ENCODE results near the gene TAB2. TPM values are rescaled to one million over a fixed set of nuclear protein-coding genes. Genes with fewer than 3 reads are reported as not detected.
"Not testable (repeated sequence)": the region's sequence is repeated elsewhere in the genome, so short reads cannot be mapped to it uniquely, and the experiment has no call there.

TAB2 gene
- total and polyA plus RNA-seq, 2 donors (not counting 3 experiments of a cell fraction or from before 2014, with no cell fraction given), result 26.0 to 37.4 TPM

GRCh38 chr6:149347067-149347466 is 29.6 kb downstream of the TAB2 start:
- ChIA-PET CTCF (interaction anchor here (1.0 to 1.3 kb wide), 3 partner anchors 9 to 13 kb away, joined by 3 to 6 read pairs (median 4); no protein-coding TSS in a partner anchor), POLR2A (no interaction called here)
- no peak for DNase-seq (ENCODE audit: low read depth, low spot score)
- no peak overlapping the region for H2AFZ ChIP-seq (ENCODE audit: low read depth, low read length)
- H4K20me1 ChIP-seq (replicated peaks; ENCODE audit: control insufficient read depth, extremely low read depth, insufficient read depth, low read length), result peaks cover 8% of the 10 kb centered on the region
- no peak overlapping the region for H3K9ac ChIP-seq (replicated peaks; ENCODE audit: extremely low read depth, insufficient read depth, low read length)
- dilution Hi-C loops (cut with MboI; ENCODE audit: extremely low pct_ligation_motif_present, low sequenced_read_pairs), result no loop called here
- no peak overlapping the region for H3K27ac ChIP-seq (ENCODE audit: insufficient read depth, low read depth, low read length)
- peaks cover 75% of the 10 kb centered on the region for H3K79me2 ChIP-seq (ENCODE audit: control insufficient read depth, insufficient read depth, low read length)
- H3K4me2 ChIP-seq (ENCODE audit: insufficient read depth, low read length), result no peak overlapping the region
- H3K4me3 ChIP-seq (replicated peaks in 1 of 3; ENCODE audit: insufficient read depth in 1 of 3, low read depth in 1 of 3, low read length in 3 of 3), result no peak overlapping the region
- no TSS peak for BruUV-seq (replicated peaks)
- intact Hi-C loops (cut with micrococcal nuclease), result no loop called here
- no peak for FAIRE-seq
- no peak for TF ChIP-seq POLR2AphosphoS5 (IDR thresholded peaks at IDR 0.05; ENCODE audit: insufficient read depth, low read depth, low read length)
- no peak for TF ChIP-seq EZH2 (IDR thresholded peaks at IDR 0.05; ENCODE audit: borderline replicate concordance, low read depth, low read length, severe bottlenecking)
- no peak for TF ChIP-seq POLR2A (IDR thresholded peaks at IDR 0.05; ENCODE audit: low read depth, low read length)
- no peak for TF ChIP-seq MAX (IDR thresholded peaks at IDR 0.05; ENCODE audit: insufficient read depth, insufficient read length)
- TF ChIP-seq FOS (IDR thresholded peaks at IDR 0.05; ENCODE audit: borderline replicate concordance, insufficient read depth, low read length), result no peak
- no peak for TF ChIP-seq CTCF (IDR thresholded peaks at IDR 0.05; ENCODE audit: extremely low read depth in 1 of 2, insufficient read depth in 1 of 2, low read depth in 1 of 2, low read length in 2 of 2)
- no peak for TF ChIP-seq GATA2 (IDR thresholded peaks at IDR 0.05; ENCODE audit: insufficient read depth, insufficient read length, low read depth, low read length)
- no peak for TF ChIP-seq MYC (IDR thresholded peaks at IDR 0.05; ENCODE audit: low read depth, low read length)
- TF ChIP-seq JUN (IDR thresholded peaks at IDR 0.05; ENCODE audit: borderline replicate concordance, insufficient read depth, insufficient read length, low read depth), result no peak
- H3K9me1 ChIP-seq (replicated peaks; ENCODE audit: control insufficient read depth, extremely low read depth, insufficient read depth, low read length), result no peaks in the 10 kb centered on the region
- no peaks in the 10 kb centered on the region for H3K9me3 ChIP-seq (replicated peaks; ENCODE audit: control insufficient read depth, insufficient read depth, low read length)
- H3K36me3 ChIP-seq (ENCODE audit: control insufficient read depth in 2 of 2, extremely low read depth in 1 of 2, insufficient read depth in 2 of 2, low read length in 2 of 2), result no peaks in the 10 kb centered on the region
- H3K27me3 ChIP-seq (ENCODE audit: control insufficient read depth in 2 of 2, insufficient read depth in 2 of 2, low read length in 2 of 2), result no peaks in the 10 kb centered on the region
- H3K4me1 ChIP-seq (ENCODE audit: control insufficient read depth, extremely low read depth, insufficient read depth, low read length), result no peaks in the 10 kb centered on the region

GRCh38 chr6:149349279-149349678 is 31.8 kb downstream of the TAB2 start:
- H3K27ac ChIP-seq (ENCODE audit: insufficient read depth, low read depth, low read length); FAIRE-seq; BruUV-seq (replicated peaks); intact Hi-C loops (cut with micrococcal nuclease); DNase-seq (ENCODE audit: low read depth, low spot score); H3K4me3 ChIP-seq (replicated peaks in 1 of 3; ENCODE audit: insufficient read depth in 1 of 3, low read depth in 1 of 3, low read length in 3 of 3); H3K27me3 ChIP-seq (ENCODE audit: control insufficient read depth in 2 of 2, insufficient read depth in 2 of 2, low read length in 2 of 2); dilution Hi-C loops (cut with MboI; ENCODE audit: extremely low pct_ligation_motif_present, low sequenced_read_pairs); H2AFZ ChIP-seq (ENCODE audit: low read depth, low read length); H3K36me3 ChIP-seq (ENCODE audit: control insufficient read depth in 2 of 2, extremely low read depth in 1 of 2, insufficient read depth in 2 of 2, low read length in 2 of 2); H3K4me1 ChIP-seq (ENCODE audit: control insufficient read depth, extremely low read depth, insufficient read depth, low read length); H3K4me2 ChIP-seq (ENCODE audit: insufficient read depth, low read length); H3K9ac ChIP-seq (replicated peaks; ENCODE audit: extremely low read depth, insufficient read depth, low read length); H3K9me1 ChIP-seq (replicated peaks; ENCODE audit: control insufficient read depth, extremely low read depth, insufficient read depth, low read length); H3K9me3 ChIP-seq (replicated peaks; ENCODE audit: control insufficient read depth, insufficient read depth, low read length): not testable (repeated sequence)
- ChIA-PET CTCF (interaction anchor here (0.9 kb wide), 1 partner anchor 23 kb away, joined by 3 read pairs; no protein-coding TSS in a partner anchor), POLR2A (interaction anchor here (0.7 kb wide), 1 partner anchor 15 kb away, joined by 6 read pairs; no protein-coding TSS in a partner anchor)
- H3K79me2 ChIP-seq (ENCODE audit: control insufficient read depth, insufficient read depth, low read length), result peaks cover 74% of the 10 kb centered on the region
- H4K20me1 ChIP-seq (replicated peaks; ENCODE audit: control insufficient read depth, extremely low read depth, insufficient read depth, low read length), result peaks cover 12% of the 10 kb centered on the region

Measured in endothelial cell of umbilical vein (primary cell).